OCI-LY3 (cell line): Measurements from ENCODE around the gene FBXO24.

Experiments used
- CTCF ChIP-seq: fragments of 200-600, 300-600 bp; sonication (generic); IDR thresholded peaks from 2 replicates; pipeline ENCODE4 v1.5.1; 2014; ENCODE audit warnings: antibody characterized with exemption, low read length, low read depth
- EZH2phosphoT487 ChIP-seq: fragments of 200-600 bp; shearing (Covaris generic); IDR thresholded peaks from 2 replicates; pipeline ENCODE4 v1.6.1; 2018; ENCODE audit warnings: antibody characterized with exemption, mixed run types, low read depth

- TF ChIP-seq CTCF: no peak
- no peak for TF ChIP-seq EZH2phosphoT487
Measured at GRCh38 chr7:100614308-100614861, 28.3 kb downstream of the FBXO24 start.
